GM12801 (cell line): ENCODE measurements around the gene MYO3B.

Experiments used
- TF ChIP-seq, protein P1 (sequence below): IDR thresholded peaks from one replicate; pipeline ENCODE4 v1.5.1; 2011; ENCODE audit warnings: control low read depth; ENCODE audit not compliant: insufficient read length; ENCODE audit errors: extremely low read depth

MYO3B gene

DNA sequence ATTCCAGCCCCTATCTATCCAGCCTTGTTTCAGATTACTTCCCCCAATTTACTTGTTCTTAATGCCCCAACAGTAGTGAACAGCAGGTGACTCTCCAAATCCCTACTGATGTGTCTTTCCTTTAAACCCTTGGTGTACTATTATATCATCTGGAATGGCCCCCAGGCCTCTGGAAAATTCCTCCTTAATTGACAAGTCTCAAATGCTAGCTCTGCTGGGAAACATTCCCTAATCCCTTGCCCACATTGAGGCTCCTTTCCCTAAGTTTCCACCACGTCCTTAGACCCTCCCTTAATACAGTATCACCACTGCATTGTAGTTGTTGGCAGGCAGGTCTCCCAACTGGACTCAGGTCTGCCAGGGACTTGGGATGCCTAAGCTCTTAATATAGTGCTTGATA, 41.0 kb downstream of the MYO3B start:
- TF ChIP-seq, protein P1, sequence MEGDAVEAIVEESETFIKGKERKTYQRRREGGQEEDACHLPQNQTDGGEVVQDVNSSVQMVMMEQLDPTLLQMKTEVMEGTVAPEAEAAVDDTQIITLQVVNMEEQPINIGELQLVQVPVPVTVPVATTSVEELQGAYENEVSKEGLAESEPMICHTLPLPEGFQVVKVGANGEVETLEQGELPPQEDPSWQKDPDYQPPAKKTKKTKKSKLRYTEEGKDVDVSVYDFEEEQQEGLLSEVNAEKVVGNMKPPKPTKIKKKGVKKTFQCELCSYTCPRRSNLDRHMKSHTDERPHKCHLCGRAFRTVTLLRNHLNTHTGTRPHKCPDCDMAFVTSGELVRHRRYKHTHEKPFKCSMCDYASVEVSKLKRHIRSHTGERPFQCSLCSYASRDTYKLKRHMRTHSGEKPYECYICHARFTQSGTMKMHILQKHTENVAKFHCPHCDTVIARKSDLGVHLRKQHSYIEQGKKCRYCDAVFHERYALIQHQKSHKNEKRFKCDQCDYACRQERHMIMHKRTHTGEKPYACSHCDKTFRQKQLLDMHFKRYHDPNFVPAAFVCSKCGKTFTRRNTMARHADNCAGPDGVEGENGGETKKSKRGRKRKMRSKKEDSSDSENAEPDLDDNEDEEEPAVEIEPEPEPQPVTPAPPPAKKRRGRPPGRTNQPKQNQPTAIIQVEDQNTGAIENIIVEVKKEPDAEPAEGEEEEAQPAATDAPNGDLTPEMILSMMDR: no peak

DNA sequence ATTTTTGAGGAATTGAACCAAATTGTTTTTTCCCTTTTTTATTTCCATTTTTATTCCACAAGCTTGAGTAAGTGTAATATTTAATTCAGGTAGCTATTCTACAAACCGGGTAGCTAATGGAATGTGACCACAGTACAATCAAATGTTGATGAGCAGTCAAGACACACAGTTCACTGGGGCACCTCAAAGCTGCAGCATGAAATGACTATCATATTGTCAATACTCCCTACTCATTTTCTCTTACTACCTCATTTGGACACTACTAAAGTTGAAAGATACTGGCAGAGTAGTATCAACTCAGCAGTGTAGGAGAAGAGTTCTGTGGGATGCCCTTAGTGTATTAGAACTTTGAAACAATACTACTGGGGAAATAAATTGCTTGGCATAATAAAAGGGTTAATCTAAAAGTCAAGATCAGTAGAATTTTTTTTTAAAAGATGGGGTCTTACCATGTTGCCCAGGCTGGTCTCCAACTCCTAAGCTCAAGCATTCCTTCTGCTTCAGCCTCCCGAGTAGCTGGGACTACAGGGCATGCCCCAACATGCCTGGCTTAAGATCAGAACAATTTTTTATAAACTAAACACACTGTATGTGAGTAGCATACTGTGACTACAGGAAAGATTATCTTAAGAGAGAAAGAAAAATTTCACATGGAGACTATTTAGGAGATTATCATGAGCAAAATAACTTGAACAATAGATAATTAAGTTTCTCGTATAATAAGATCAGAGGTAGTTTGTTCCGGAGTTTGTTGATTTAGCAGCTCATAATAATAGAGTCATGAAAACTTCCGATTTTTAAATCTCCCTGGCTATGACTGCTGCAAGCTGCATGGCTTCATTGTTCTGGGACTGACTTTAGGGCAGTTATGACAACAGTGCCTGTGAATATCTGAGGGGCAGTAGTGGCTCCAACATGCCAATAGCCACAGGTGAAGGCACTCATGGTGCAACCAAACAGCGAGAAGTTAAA, 43.7 kb downstream of the MYO3B start:
- TF ChIP-seq, protein P1: no peak

DNA sequence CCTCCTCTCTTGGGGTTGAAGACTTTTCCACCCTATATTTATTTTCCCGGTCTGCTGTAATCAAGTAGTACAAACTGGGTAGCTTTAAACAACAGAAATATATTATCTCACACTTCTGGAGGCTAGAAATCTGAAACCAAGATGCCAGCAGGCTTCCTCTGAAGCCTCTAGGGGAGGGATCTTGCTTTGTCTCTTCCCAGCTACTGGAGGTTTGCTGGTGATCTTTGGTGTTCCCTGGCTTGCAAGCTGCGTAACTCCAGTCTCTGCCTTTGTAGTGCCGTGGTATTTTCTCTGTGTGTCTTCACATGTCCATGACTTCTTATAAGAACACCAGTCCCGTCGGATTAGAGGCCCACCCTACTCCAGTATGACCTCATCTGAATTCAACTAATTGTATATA, 44.4 kb downstream of the MYO3B start:
- TF ChIP-seq, protein P1: no peak

DNA sequence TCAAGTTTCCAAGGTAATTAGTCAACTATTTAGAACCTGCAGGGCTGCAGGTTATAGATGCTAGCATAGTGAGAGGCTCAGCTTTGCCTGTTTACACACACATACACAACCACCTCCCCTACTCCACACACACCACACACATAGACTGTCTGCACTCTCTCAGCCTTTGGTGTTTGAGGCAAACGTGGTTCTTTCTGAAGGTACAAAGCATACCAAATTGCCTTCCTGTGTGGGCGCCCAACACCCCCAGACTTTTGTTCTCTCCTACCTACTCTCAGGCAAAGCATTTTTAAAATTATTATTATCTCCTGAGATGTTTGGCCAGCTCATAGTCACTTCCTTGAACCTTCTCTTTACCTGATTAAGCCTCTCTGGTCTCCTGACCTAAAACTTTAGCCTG, 44.9 kb downstream of the MYO3B start:
- TF ChIP-seq, protein P1: no peak

DNA sequence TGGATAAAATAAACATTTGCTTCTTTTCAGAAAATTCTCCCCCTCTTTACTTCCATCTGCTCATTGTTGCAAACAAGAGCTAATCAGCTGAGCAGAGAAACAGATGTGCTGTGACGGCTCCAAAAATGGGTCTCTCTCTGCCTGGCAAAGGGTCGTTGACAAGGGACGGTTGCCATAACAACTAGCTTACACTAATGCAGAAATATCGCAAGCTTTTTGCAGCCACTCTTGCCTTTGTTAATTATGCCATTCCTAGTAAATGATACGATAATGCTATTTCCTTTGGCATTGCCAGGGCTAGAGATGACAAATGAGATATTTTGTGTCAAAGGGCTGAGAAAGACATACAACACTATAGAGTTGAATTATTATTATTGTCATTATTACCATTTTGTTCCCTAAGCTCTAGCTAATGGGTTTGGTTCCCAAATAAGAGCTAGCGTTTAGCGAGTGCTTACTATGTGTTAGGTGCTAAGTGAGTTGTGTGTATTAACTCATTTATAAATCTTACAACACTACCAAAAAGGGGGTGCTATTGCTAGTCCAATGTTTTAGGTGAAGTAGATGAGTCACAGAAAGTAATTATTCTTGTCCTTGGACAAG, 46.8 kb downstream of the MYO3B start:
- TF ChIP-seq, protein P1: no peak

DNA sequence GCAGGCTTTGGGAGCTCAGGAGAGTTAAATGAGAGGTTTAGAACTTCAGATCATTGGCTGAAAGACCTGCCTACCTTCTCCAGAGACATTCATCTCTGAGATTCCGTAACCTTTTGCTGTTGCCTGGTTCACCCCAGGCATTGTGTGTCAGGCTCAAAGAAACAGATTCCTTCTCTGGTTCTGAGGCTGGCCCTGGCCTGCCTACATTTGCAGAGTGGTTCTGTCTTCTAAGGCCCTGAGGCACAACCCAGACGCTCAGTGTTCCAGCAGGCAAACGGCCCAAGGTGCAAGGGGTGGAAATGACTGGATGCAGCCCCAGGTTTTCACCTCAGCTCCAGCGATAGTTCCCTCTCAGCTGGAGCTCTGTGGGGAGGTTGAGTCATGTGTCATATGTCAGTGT, 48.3 kb downstream of the MYO3B start:
- TF ChIP-seq, protein P1: no peak

DNA sequence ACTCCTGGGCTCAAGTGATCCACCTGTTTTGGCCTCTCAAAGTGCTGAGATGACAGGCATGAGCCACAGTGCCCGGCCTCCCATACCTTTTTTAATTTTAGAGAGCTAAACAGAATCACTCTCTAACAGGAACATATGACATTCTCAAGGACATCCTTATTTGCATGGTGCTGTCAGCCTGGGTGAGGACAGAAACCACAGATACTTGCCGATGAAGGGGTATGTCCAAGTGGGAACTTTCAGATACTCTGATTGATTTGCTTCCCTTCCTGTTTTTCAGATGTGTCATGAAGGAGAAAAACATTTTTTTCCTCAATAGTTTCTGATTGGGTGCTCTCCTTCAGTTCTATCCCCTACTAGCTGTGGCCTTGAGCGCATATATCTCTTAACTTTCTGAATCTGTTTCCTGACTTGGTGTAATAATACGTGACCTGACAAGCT, 49.6 kb downstream of the MYO3B start:
- TF ChIP-seq, protein P1: no peak
